Hepatocyte (in vitro differentiated cells): ENCODE results near the gene WIZ. TPM values are rescaled to one million over a fixed set of nuclear protein-coding genes. Genes with fewer than 3 reads are reported as not detected.
A peak's percentile ranks its signal among the peaks of the same experiment; 100 is the strongest.
"Not testable (repeated sequence)": the region's sequence is repeated elsewhere in the genome, so short reads cannot be mapped to it uniquely, and the experiment has no call there.

Experiments used
- DNase-seq: peaks from one replicate; pipeline ENCODE4 v3.0.0-alpha.2; 2016; ENCODE audit warnings: low spot score
- H2AFZ ChIP-seq: fragments of 200-600 bp; sonication (generic); 2 replicates; pipeline ENCODE4 v1.6.0; 2016; ENCODE audit warnings: antibody characterized with exemption, mild to moderate bottlenecking
- H3K27ac ChIP-seq: fragments of 200-600 bp; sonication (generic); 2 replicates; pipeline ENCODE4 v1.5.1; 2016; ENCODE audit warnings: mild to moderate bottlenecking
- H3K27me3 ChIP-seq: fragments of 200-600 bp; sonication (generic); 2 replicates; pipeline ENCODE4 v1.6.1; 2016
- H3K36me3 ChIP-seq: fragments of 200-600 bp; sonication (generic); replicated peaks from 2 replicates; pipeline ENCODE4 v1.5.1; 2016; ENCODE audit warnings: low read depth; ENCODE audit not compliant: insufficient read depth
- H3K4me1 ChIP-seq: fragments of 200-600 bp; sonication (generic); 2 replicates; pipeline ENCODE4 v1.5.1; 2016; ENCODE audit warnings: mild to moderate bottlenecking, moderate library complexity; ENCODE audit not compliant: insufficient read depth
- H3K4me2 ChIP-seq: fragments of 200-600 bp; sonication (generic); 2 replicates; pipeline ENCODE4 v1.6.0; 2016
- H3K4me3 ChIP-seq: fragments of 200-600 bp; sonication (generic); 2 replicates; pipeline ENCODE4 v1.5.1; 2016; ENCODE audit warnings: mild to moderate bottlenecking
- H3K79me2 ChIP-seq: fragments of 200-600 bp; sonication (generic); 2 replicates; pipeline ENCODE4 v1.6.0; 2017; ENCODE audit warnings: mild to moderate bottlenecking
- H3K9me2 ChIP-seq: fragments of 200-600 bp; sonication (generic); replicated peaks from 2 replicates; pipeline ENCODE4 v1.6.0; 2017; ENCODE audit warnings: mild to moderate bottlenecking; ENCODE audit not compliant: insufficient read depth
- H3K9me3 ChIP-seq: fragments of 200-600 bp; sonication (generic); 2 replicates; pipeline ENCODE4 v1.5.1; 2016; ENCODE audit warnings: low read depth, mild to moderate bottlenecking
- H4K20me1 ChIP-seq: fragments of 200-600 bp; sonication (generic); 2 replicates; pipeline ENCODE4 v1.6.0; 2016; ENCODE audit warnings: mild to moderate bottlenecking; ENCODE audit not compliant: insufficient read depth, poor library complexity, severe bottlenecking
- EZH2 ChIP-seq: fragments of 200-600 bp; sonication (generic); IDR thresholded peaks from 2 replicates; pipeline ENCODE4 v1.6.1; 2016; ENCODE audit warnings: antibody characterized with exemption, mild to moderate bottlenecking, borderline replicate concordance
- EZH2phosphoT487 ChIP-seq: fragments of 200-600 bp; sonication (generic); IDR thresholded peaks from one replicate; pipeline ENCODE4 v1.6.1; 2018; ENCODE audit warnings: antibody characterized with exemption, mild to moderate bottlenecking, low read depth, moderate library complexity; ENCODE audit not compliant: unreplicated experiment, severe bottlenecking
- WGBS: methylation state at CpG from one replicate; pipeline ENCODE4 v1.1.6; 2016; ENCODE audit warnings: low lambda C conversion rate; ENCODE audit errors: missing lambda C conversion rate; 5-methylcytosine and 5-hydroxymethylcytosine counted together
- polyA plus RNA-seq: library from polyadenylated mRNA; unstranded; fragments of >200 nt; fragmentation: Nextera tagmentation; extraction: Ambion mirVana; gene quantifications from 2 replicates; pipeline ENCODE4 v1.2.1, GENCODE V29; 2016
- total RNA-seq: library from RNA; depleted of rRNA; stranded (reverse); fragments of >200 nt; gene quantifications from 2 replicates; pipeline ENCODE4 v1.2.3, GENCODE V29; 2014
- TF ChIP-seq, protein P1 (sequence below): fragments of 200-600 bp; sonication (generic); IDR thresholded peaks from 2 replicates; pipeline ENCODE4 v1.5.1; 2016; ENCODE audit warnings: antibody characterized with exemption, mild to moderate bottlenecking; ENCODE audit not compliant: poor library complexity

WIZ gene
- total and polyA plus RNA-seq, 2 experiments from 2014 or later = 18.6 to 24.5 TPM

DNA sequence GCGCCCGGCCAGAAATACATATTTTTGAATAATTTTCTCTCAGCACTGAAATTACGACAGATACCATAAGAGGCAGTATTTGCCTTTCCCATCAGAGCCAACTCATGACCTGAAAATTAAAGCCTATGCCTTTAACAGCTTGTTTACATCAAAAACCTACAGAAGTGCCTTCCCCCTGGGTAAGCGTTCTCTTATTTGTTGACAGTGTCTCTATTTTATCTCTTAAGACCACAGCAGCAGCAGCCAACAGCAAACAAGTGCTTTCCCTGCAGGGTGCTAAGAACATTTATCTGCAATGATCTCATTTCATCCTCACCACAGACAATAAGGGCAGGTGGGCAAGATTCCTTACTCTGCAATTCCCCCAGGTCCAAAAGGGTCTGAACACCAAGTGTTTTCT is 36.9 kb downstream of the WIZ start:
- Histone ChIP-seq H3K4me2 (peak overlapping the region; percentile 64), H3K27me3 (no peaks in the 10 kb centered on the region), H3K27ac (peak overlapping the region; percentile 74), H3K9me2 (no peaks in the 10 kb centered on the region), H4K20me1 (peaks cover 100% of the 10 kb centered on the region), H2AFZ (no peak overlapping the region), H3K9me3 (no peaks in the 10 kb centered on the region), H3K36me3 (peaks cover 3% of the 10 kb centered on the region), H3K79me2 (peaks cover 100% of the 10 kb centered on the region), H3K4me3 (no peak overlapping the region), H3K4me1 (peaks cover 31% of the 10 kb centered on the region)
- DNase-seq = peak; percentile 9
- WGBS = 61% methylated on average over 4 of the region's 4 CpGs
- no peak for TF ChIP-seq EZH2
- TF ChIP-seq, protein P1, sequence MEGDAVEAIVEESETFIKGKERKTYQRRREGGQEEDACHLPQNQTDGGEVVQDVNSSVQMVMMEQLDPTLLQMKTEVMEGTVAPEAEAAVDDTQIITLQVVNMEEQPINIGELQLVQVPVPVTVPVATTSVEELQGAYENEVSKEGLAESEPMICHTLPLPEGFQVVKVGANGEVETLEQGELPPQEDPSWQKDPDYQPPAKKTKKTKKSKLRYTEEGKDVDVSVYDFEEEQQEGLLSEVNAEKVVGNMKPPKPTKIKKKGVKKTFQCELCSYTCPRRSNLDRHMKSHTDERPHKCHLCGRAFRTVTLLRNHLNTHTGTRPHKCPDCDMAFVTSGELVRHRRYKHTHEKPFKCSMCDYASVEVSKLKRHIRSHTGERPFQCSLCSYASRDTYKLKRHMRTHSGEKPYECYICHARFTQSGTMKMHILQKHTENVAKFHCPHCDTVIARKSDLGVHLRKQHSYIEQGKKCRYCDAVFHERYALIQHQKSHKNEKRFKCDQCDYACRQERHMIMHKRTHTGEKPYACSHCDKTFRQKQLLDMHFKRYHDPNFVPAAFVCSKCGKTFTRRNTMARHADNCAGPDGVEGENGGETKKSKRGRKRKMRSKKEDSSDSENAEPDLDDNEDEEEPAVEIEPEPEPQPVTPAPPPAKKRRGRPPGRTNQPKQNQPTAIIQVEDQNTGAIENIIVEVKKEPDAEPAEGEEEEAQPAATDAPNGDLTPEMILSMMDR = peak; percentile 3

GRCh38 chr19:15411351-15411750 is 38.4 kb downstream of the WIZ start:
- H3K4me2 ChIP-seq, DNase-seq, H3K9me2 ChIP-seq, H3K9me3 ChIP-seq, H3K36me3 ChIP-seq, H3K27me3 ChIP-seq, H2AFZ ChIP-seq, H3K27ac ChIP-seq, H3K4me3 ChIP-seq: not testable (repeated sequence)
- 92% methylated on average over 2 of the region's 2 CpGs for WGBS
- Histone ChIP-seq H3K79me2 (peaks cover 100% of the 10 kb centered on the region), H4K20me1 (peaks cover 100% of the 10 kb centered on the region), H3K4me1 (peaks cover 21% of the 10 kb centered on the region)

- no peaks in the 10 kb centered on the region for H3K4me1 ChIP-seq
- no peak for TF ChIP-seq EZH2phosphoT487
- TF ChIP-seq, protein P1 = no peak
- no peak for TF ChIP-seq EZH2
- no peaks in the 10 kb centered on the region for H3K9me2 ChIP-seq
- peaks cover 96% of the 10 kb centered on the region for H3K79me2 ChIP-seq
- H3K27ac ChIP-seq = no peak overlapping the region
- no peak overlapping the region for H3K4me3 ChIP-seq
- no peak overlapping the region for H2AFZ ChIP-seq
- no peak for DNase-seq
- no peaks in the 10 kb centered on the region for H3K9me3 ChIP-seq
- H3K36me3 ChIP-seq = peaks cover 3% of the 10 kb centered on the region
- 83% methylated on average over 3 of the region's 3 CpGs for WGBS
- H3K27me3 ChIP-seq = no peaks in the 10 kb centered on the region
- no peak overlapping the region for H3K4me2 ChIP-seq
- peaks cover 93% of the 10 kb centered on the region for H4K20me1 ChIP-seq
Observed at GRCh38 chr19:15404780-15405211, 45.0 kb downstream of the WIZ start.

GRCh38 chr19:15404097-15404779 is 45.5 kb downstream of the WIZ start:
- H3K9me3 ChIP-seq = no peaks in the 10 kb centered on the region
- H3K9me2 ChIP-seq = no peaks in the 10 kb centered on the region
- peaks cover 88% of the 10 kb centered on the region for H4K20me1 ChIP-seq
- H3K4me2 ChIP-seq = no peak overlapping the region
- TF ChIP-seq, protein P1 = no peak
- no peak for TF ChIP-seq EZH2
- no peak for TF ChIP-seq EZH2phosphoT487
- peaks cover 3% of the 10 kb centered on the region for H3K36me3 ChIP-seq
- no peaks in the 10 kb centered on the region for H3K27me3 ChIP-seq
- 89% methylated on average over 7 of the region's 7 CpGs for WGBS
- no peak overlapping the region for H3K27ac ChIP-seq
- peaks cover 91% of the 10 kb centered on the region for H3K79me2 ChIP-seq
- no peaks in the 10 kb centered on the region for H3K4me1 ChIP-seq
- no peak overlapping the region for H3K4me3 ChIP-seq
- no peak overlapping the region for H2AFZ ChIP-seq
- DNase-seq = no peak
